HCEC 1CT (cell line): ENCODE data around the gene PTGR2.
"Not testable (repeated sequence)": the region's sequence is repeated elsewhere in the genome, so short reads cannot be mapped to it uniquely, and the experiment has no call there.

Source experiments
- DNase-seq: peaks from one replicate; pipeline ENCODE4 v3.0.0-alpha.2; 2017

The PTGR2 gene

DNA sequence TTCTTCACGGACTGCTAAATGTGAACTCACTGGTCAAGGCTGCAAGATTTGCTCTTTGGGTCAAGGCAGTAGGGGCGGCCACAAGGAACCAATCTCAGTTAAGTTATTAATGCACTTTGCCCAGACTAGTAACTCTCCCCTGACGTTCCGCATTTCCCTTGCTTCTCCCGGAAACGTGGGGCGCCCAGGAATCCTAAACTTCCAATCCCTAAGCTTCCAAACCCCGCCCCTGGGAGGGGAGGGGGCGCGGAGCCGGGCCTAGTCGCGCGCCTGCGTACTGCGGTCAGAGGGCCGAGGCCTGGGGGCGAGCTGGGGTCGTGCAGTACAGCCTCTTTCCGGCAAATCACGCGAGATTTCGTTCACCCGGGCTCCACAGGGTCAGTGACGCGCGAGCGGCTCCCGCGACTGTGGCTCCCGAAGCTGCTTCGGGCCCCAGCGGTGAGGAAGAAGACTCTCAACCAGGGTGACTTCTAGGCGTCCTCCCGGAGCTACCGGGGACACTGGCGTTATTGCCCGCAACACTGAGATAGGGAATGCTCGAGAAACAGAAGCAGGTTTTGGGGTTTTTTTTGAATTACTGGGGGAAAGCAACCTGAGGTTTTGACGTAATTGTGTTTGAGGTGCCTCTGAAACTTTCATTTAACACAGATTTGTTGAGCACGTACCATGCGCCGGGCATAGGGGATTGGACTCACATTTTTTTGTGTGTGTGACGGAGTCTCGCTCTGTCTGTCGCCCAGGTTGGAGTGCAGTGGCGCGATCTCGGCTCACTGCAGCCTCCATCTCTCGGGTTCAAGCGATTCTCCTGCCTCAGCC lies at the start of gene PTGR2:
TSS of gene PTGR2 (plus strand) at position 265 of the 816 bp plus-strand sequence. CDS start 7,032 bp downstream, outside the sequence.
- DNase-seq, result peak; percentile 97

DNA sequence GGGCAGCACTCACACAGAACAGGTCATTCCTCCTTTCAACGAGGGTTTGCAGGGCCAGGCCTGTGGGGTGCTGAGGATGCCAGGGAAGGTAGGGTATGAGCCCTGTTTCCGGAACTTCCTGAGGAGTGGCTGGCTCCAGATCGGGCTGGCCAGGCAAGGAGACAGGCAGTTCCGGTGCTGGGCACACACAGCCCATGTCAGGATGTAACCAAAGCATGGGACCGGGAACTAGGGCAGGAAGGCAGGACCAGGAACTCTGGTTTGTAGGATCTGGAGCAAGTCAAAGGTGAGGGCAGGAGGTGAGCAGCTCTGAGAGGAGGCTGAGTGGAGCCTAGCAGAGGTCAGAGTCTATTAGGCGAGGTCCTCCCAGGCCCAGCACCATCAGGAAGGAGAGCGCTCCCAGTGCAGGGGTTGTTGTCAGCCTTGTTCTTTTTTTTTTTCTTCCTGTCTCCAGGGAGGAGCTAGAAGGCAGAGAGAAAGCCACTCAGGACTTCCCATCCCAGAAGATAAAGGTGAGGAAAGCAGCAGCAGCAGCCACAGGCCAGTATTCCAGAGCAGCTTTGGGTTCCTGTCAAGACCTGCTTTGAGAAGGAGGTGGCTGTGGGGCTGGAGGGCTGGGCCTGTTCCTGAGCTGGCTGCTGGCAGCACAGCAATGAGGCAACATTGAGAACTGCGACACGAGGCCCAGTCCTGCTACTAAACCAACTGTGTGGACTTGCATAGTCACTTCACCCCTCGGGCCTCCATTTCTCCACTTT lies 49.0 kb upstream of the PTGR2 start:
- no peak for DNase-seq

DNA sequence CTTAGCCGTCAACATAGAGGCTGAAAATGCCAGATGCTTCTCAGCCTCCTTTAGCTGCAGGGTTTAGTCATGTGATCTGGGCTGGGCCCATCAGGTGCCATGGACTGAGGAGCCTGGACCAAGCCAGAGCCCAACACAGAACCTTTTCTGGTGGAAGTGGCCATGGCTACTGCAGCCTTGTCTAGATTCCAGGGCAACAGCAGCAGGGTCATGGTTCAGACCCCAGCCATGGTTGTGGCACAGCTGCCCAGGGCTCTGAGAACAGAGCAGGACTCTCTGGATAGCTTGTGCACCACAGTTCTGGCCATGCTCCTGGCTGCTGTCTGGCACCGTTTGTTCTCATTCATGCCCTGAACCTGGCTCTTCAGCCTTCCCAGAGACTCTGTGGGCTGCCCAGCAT lies 47.0 kb upstream of the PTGR2 start:
- DNase-seq, result no peak

DNA sequence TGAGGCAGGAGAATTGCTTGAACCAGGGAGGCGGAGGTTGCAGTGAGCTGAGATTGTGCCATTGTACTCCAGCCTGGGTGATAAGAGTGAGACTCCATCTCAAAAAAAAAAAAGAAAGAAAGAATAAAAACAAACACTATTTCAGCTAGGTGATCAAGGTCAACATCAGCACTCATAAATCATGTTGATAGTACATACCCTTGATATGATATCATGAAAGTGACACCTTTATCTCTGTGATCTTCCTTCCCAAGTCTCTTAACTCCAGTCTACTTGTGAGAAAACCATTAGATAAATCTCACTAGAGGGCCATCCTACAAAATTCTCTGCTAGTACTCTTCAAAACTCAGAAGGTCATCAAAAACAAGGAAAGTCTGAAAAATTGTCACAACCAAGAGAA lies 44.2 kb upstream of the PTGR2 start:
- no peak for DNase-seq

DNA sequence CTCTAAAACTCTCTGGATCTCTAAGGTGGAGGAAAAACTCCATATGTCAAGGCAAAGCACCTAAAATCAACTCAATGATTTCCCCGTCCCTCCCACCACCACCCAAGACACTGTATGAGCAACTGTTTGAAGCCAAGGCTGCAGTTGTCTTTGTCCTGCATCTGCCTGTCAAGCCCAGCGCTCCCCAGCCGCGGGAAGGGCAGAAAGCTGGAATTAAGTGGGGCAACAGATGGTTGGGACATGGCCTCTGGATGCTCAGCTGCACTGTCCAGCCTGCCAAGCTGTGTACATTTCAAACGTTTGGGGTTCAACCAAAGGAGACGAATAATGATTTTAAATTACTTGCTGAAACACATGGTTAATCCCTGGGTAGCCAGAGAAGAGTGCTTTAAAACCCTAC lies 42.2 kb upstream of the PTGR2 start:
- no peak for DNase-seq

DNA sequence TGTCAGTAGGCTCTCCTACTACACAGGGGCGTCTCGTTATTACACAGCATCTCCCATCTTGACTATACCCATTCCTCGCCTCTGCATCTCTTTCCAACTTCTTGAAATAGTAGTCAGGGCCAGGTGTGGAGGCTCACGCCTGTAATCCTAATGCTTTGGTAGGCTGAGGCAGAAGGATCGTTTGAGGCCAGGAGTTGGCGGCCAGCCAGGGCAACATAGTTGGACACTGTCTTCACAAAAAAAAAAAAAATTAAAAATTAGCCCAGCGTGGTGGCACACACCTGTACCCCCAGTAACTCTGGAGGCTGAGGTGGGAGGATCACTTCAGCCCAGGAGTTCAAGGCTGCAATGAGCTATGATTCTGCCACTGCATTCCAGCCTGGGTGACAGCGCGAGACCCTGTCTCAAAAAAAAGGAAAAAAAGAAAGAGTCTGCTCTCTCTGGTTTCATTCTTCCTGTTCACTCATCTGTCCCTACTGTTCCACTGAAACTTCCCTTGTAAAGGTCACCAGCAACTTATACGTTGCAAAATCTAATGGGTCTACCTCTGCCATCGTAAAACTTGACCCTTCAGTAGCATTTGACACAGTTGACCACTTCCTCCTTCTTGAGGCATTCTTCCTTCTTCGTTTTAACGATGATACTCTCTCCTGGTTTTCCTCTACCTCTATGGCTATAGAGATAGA lies 41.0 kb upstream of the PTGR2 start:
- DNase-seq, result no peak

DNA sequence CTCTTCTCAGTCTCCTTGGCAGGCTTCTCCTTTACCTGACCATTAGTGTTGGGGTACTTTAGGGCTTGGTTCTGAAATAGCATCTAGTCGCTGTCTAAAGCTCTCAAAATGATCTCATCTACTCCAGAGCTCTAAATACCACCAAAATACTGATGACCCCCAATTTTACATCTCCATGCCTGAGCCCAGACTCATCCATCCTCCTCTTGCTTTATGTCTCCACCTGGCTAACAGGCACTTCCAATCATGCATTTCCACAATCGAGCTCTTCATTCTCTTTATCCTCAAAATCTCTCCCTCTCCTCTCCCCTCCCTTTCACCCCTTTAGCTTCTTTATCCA lies 40.5 kb upstream of the PTGR2 start:
- no peak for DNase-seq

DNA sequence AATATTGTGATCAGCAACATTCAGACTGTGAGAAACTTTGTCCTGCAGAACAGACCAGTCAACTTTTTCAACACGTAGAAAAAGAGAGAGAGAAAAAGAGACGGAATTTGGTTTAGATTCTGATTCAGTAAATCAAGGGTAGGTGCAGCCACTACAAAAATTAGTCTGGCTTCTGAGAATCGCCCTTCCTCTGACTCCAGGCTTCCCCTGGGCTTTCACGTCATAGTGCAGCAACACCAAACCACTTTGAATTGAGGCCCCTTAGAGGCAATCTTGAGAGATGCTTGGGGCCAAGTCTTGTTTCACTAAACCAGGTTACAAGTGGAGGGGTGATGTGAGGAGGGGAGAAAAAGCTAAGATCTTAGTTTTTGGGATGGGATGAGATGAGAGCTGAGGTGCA lies 37.5 kb upstream of the PTGR2 start:
- DNase-seq, result no peak

DNA sequence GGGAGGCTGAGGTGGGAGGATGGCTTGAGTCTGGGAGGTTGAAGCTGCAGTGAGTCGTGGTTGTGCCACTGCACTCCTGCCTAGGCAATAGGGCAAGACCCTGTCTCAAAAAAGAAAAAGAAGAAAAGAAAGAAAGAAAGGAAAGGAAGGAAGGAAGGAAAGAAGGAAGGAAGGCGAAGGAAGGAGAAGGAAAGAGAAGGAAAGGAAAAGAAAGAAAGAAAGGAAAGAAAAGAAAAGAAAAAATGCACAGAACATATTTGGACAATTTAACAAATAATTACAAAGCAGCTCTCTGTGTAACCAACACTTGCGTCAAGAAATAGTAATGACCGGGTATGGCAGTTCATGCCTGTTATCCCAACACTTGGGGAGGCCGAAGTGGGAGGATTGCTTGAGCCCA lies 35.8 kb upstream of the PTGR2 start:
- DNase-seq, result no peak

DNA sequence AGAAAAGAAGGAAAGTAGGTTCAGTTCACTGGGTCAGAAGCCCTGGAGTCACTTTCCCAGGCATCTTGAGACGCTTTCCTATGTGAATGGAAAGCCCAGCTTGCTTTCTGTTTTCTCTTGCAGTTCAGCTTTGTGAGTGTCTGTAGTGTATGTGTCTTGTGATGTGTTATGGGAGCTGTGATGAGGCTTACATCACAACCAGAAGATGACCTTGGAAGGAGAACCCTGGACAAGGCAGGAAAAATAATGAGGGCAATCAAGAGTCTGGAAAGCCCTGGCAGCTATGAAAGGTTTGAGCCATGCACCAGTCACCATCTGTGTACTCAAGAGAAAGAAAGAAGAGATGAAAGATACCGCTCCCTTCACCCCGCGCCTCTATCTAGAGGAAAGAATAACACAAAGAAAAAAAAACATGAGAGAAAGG lies 35.2 kb upstream of the PTGR2 start:
- no peak for DNase-seq

DNA sequence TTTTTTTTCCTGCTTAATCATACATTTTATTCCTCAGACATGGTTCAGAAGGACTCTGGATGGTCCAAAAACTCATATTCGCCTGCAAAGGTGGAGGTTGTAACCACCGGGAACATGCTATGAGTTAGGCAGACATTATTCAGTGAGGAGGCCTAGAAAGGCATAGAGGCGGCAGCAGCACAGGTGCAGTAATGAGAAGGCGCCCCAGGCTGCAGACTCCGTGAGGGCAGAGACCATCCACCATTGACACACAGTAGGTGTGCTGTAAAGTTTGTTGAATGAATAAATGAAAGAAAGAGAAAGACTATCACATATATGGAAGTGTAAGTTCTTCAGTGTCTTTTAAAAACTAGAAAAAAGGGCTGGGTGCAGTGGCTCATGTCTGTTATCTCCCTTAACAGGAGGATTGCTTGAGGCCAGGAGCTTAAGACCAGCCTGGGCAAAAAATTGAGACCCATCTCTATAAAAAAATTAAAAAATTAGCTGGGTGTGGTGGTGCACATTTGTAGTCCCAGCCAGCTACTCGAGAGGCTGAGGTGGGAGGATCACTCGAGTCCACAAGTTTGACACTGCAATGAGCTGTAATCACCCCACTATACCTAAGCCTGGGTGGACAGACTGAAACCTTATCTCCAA lies 34.5 kb upstream of the PTGR2 start:
- no peak for DNase-seq

DNA sequence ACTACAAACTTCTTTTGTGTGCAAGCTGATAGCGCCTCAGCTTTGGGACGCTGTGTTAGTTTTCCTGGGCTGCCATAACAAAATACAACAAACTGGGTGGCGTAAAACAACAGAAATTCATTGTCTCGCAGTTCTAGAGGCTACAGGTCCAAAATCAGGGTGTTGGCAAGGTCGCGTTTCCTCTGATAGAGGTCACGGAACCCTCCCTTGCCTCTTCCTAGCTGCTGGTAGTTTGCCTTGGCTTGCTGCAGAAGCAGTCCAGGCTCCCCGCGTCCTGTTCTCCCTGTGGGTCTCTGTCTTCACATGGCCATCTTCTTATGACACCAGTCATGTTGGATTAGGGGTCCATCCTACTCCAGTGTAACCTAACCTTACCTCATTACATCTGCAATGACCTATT lies 32.8 kb upstream of the PTGR2 start:
- no peak for DNase-seq

DNA sequence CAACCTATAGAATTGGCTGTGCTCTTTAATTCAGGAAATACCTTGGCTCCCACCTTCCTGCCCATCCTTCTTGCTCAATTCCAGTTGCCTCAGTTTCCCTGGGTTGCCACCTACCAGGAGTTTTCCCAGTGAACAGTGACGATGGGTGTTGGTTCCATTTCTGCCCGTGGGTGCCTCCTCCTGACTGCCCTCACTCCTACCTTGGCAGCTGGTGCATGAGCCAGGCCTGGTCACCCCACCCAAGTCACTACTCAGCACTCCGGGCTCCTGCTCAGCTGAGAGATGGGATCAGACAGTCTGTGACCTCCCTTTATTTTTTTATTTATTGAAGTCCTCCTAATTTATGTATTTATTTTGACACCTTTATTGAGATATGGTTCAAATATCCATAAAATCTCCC lies 31.0 kb upstream of the PTGR2 start:
- no peak for DNase-seq

DNA sequence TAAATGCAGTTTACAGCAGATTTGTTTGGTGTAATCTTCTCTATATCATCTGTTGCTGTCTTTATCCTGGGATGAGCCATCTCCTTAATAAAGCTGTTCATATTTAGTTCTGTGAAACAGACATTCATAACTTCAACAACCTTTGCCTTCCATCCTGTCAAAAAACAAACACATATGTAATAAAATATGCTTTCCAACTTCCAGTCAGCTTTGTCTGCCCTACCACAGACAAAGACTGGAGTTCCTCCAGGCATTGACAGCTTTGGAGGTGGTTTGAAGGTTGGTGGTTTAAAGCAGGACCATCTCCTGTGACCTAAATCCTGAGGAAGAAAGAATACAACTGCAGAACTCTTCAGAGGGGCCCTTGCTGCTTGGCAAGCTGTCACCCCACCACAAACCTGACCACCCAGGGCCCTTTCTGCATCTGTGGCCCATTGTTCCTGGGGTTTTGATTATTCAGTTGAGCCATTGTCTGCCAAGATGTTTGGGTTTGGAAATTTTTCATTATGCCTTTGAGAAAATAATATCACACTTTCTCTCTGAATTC lies 28.2 kb upstream of the PTGR2 start:
- no peak for DNase-seq

DNA sequence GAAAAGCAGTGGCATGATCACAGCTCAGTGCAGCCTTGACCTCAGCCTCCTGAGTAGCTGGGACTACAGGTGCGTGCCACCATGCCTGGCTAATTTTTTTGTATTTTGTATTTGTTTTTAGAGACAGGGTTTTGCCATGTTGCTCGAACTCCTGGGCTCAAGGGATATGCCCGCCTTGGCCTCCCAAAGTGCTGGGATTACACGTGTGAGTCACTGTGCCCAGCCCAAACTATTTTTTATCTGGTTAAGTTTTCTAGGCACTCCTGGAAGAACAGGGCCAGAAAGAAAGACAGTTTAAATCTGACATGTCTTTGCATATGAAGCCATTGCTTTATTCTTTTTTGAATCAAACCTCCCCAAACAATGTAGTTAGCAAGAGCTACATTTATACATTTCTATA lies 27.5 kb upstream of the PTGR2 start:
- no peak for DNase-seq

DNA sequence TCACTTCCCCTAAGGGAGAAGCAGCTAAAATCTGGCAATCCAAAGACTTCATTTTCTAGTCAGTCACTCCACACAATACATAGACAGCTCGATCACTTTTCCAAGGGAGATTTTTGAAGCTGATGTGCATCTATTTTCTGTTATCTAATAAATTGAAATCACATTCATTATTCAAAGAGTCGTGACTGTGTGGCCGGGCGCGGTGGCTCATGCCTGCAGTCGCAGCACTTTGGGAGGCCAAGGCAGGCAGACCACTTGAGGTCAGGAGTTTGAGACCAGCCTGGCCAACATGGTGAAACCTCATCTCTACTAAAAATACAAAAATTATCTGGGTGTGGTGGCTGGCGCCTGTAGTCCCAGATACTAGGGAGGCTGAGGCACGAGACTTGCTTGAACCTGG lies 27.1 kb upstream of the PTGR2 start:
- no peak for DNase-seq

DNA sequence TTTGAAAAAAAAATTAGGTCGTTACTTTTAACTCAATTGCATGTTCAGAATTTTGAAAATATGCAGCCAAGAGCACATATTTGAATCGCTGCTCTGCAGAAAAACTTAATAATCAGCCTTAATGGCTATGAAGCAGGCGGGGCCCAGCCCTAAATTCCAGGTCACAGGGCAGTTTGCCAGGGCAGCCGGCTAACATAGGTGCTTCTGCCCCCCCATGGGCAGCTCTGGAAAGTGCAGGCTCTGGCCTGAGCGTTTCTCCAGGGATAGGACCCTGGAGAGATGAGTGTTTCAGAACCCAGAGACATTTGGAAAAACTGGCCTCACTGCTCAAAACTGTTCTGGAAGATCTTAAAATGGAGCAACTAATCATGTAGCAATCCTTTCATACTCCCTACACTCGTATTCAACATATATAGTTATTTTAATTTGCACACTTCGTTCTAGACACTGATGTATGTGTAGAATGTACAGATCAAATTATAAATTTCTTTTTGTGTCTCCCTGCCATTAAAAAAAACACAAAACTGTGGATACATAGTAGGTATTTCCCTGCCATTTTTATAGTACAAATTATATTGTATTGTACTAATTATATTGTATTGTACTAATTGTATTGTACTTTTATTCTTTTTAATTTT lies 26.0 kb upstream of the PTGR2 start:
- DNase-seq, result peak; percentile 87

DNA sequence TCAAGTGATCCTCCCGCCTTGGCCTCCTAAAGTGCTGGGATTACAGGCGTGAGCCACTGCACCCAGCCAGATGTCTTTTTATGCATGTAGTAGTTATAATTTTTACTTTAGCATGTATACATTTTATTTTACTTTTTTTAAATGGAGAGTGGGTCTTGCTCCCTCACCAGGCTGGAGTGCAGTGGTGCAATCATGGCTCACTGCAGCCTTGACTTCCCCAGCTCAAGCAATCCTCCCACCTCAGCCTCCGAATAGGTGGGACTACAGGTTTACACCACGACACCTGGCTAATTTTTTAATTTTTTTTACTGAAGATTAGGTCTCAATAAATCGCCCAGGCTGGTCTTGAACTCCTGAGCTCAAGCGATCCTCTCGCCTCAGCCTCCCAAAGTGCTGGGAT lies 24.4 kb upstream of the PTGR2 start:
- DNase-seq, result not testable (repeated sequence)

DNA sequence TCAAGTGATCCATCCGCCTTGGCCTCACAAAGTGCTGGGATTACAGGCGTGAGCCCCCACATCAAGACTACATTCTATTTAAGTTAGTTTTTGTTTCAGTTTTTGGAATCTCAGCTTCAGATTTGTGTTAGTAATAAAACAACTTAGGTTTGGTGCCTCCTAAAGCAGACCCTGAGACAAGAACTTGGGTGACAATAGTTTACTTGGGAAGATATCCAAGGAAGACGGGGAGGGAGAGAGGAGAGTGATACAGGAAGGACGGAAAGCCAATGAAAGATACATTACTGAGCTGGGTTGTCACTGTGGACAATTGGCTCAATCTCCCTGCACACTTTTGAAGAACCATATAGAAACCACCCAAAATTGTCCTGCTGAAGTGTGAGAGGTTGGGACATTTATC lies 22.6 kb upstream of the PTGR2 start:
- no peak for DNase-seq

DNA sequence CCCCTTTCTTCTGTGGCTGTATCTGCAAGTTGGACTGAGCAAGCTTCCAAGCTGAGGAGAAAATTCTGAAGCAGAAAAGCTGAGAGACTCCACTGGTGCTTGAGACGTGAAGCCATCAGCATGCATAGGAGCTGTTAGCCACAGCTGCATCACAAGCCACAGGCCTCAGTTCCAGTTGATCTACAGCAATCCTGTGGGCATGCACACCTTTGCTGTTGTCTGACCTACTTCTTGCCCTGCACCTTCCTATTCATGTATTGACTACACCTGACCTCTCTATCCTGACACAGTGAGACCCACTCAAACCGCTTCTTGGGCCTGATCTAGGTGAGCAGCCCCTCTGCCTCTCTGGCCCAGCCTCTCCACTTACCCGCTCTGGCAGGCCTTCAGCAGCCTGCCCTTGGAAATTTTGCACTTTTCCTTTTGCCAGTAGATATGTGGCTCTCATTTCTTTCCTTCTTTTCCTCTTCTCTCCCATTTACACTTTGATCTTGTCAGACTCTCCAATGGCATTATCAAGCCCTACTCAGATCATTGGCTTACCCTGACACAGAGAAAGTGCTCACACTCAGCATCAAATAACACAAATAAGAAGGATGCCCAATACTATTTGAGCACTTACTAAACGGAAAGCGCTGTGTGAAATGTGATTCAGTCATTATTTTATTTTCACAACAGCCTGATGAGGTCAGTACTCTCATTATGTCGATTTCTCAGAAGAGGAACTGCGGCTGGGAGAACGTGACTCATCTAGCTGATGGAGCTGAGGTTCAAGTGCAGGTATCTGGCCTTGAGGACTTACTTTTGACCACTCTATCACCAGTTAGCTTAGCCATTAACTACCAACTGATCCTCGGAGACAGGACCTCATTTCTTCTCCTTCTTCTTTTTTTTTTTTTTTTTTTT lies 21.9 kb upstream of the PTGR2 start:
- DNase-seq, result peak; percentile 58

DNA sequence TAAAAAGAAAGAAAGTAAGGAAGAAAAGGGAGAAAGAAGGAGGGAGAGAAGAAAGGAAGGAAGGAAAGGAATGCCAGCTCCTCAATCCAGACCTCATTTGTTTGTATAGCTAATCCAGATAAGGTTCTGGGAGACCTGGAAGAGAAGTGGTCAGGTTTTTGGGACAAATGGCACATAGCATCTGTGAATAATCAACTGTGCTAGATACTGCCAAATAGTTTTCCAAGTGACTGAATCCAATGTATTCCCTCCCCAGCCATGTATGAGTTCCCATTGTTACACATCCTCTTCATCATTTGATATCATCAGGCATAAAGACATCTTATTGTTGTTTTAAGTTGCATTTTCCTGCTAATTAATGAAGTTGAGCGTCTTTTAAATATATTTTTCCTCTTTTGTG lies 18.6 kb upstream of the PTGR2 start:
- no peak for DNase-seq
